Measurements from ENCODE around the gene GABRA4.

GABRA4 gene

DNA sequence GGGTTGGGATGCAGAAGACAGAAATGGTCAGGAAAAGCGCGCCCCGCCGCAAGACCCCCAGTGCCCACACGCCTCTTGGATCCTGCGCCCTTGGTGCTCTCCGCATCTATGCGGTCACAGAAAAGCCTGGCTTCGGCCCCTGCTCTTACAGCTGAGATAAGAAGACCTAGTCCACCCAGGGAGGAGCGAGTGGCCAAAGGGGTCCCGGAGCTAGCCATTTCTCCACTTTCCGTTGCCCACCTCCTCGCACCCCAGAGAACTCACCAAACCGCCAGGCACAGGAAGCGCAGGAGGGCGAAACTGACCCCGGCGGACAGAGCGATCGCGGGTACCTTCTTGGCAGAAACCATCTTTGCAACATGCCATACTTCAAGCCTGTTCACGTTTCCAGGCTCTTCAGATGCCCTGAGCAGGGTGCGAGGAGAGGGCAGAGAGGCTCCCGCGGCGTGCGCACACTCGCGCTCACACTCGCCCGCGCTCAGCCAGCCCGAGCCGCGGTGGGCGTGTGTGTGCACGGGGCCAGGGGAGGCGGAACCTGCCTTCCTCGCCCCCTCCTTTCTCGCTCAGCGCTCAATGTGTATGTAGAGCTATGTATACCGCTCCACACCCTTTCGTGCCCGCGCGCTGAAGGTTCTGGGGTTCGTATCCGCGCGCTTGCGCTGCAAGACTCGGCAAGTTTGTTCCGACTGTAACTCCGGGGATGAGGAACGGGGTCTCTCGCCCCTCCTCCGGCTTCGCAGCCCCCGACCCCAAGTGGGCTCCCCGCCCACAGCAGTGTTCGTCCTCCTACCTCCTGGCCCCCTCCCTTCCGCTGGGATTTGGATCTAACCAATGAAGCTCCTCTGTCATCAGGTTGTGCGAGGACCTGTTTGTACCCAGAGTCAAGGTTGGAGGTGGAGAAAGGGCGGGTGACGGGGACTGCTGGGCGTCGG lies at the start of gene GABRA4:
Gene GABRA4 (minus strand): TSS at position 507 of the 932 bp plus-strand sequence. CDS start 157 bp downstream, at position 350.
- no peak for DNase-seq

DNA sequence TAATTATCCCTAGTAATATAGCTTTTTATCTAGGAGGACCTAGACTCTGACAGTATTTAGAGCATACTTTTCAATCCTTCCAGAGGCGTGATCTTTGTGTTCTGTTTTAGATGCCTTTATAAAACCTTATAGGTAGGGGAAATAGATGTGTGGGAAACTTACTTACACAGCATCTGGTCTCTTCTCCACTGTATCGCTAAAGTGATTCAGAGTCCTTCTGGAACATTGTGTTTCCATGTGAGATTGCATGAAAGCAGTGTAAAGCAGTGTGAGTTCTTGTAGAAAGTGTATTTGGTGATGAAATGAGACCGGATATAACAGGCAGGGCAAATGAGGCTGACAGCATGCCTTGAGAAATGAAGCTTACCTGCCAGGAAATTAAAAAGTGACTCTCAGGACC lies 47.4 kb upstream of the GABRA4 start:
- DNase-seq: no peak

DNA sequence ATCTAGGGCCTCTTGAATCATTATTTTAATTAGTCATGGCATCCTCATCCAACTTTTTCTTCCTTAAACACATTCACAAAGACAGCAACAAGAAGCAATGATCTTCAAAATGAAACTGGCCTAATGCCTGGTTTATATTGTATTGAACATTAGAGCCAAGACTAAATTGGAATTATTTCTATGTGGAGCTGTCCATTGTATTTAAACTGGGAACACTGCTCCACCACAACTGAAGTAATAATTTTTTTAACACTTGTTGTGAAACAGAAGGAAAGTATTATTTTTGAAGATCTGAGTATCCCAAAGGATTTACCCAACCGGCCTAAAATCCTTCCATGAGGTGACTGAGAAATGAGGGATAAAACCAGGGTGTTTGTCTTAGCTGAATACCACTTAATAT lies 44.9 kb upstream of the GABRA4 start:
- no peak for DNase-seq

DNA sequence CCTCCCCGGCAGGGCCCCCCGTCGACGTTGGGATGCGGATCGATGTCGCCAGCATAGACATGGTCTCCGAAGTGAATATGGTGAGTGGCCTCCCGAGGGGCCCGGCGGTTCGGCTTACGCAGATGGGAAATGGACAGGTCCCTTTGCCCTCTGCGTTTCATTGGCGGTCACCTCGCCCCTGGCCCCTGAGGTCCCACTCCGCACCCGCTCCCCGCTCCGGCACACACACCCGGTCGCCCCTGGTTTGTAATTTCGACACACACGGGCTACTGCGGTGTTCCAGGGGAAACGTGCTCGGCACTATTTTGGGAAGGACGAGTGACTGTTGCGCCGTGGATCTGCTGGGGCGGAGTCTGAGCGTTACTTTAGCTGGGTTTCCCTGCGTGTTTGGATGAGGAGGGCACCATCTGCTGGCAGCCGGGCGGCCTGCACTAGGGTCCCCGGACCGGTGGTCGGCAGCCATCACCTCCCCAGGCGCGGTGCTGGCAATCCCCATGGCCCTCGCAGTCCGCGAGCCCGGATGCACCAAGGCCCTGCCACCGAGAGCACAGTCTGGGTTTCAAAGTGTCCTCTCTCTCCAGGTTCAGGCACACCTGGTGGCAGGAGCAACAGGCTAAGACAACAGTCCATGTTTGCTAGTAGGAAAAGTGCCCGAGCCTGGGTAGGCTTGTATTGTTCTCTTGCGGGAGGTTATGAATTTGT lies 39.2 kb upstream of the GABRA4 start:
- DNase-seq: no peak

DNA sequence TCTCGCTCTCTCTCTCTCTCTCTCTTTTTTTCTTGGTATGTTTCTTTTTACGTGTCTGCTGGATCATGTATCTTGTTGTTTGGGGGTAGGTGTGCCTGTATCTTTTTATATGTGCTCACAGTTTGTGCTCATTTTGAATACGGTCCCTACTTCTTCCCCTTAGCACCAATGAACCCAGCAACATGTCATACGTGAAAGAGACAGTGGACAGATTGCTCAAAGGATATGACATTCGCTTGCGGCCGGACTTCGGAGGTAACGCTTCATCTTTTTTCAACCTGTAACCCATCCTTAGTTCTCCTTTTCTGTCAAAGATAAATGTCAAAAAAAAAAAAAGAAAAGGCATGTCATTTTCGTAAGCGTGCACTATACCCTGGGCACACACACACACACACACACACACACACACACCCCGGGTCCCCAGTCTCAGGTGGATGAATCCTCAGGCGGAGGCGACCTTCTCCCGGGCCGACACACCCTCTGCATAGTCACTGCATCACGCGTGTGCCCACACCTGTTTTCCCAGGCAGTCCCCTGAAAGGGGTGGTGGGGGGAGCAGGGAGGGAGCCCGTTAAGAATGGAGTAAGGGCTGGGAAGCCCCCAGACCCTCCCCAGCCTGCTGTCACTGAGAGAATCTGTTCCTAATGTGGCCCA lies 38.5 kb upstream of the GABRA4 start:
- DNase-seq: no peak

DNA sequence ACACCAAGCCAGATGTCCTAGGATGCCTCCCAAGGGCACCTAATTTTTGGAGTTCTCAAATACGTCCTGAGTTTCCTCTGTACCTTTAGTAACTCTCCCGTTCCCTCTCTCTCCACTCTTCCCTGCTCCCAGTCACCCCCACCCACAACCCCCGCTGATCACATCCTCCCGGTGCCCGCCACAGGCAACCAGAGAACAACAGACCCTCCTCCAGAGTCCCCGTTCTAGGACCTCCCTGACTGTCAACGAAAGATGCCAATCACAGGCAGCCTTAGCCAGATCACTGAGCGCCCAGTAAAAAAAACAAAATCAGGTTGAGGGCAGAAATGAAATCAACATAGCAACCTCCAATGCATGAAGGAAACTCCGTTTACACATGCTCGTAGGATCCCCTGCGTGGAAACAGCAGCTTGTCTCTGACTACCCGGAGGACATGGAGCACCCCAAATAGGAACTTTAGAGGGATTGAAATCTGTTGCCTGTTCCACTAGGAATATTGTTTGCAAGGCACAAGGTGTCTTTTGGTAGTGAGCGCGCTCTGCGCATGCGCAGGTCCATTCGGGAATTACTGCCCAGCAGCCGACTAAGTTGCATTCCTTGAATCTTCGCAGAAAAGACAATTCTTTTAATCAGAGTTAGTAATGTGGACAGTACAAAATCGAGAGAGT lies 37.8 kb upstream of the GABRA4 start, which contains the start of gene GABRB1:
Gene GABRB1 (plus strand): TSS at position 557 of the 668 bp plus-strand sequence.
- DNase-seq: no peak

DNA sequence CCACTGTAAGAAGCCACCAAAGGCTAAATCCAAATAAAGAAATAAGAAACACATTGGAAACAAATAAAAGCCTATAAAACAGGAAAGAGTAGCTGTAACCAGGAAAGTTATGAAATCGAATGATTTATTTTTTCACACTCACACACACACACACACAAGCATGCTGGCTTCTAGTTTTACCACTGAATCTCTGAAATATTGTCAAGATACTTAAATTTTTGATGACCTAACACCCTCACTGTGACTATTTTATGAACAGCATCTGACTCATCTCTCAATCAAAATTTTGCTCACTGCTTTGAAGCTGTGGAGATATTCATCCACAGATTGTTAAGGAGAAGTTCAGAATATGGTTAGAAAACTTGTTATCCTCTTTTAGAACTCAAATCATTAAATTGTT lies 24.1 kb upstream of the GABRA4 start:
- no peak for DNase-seq

DNA sequence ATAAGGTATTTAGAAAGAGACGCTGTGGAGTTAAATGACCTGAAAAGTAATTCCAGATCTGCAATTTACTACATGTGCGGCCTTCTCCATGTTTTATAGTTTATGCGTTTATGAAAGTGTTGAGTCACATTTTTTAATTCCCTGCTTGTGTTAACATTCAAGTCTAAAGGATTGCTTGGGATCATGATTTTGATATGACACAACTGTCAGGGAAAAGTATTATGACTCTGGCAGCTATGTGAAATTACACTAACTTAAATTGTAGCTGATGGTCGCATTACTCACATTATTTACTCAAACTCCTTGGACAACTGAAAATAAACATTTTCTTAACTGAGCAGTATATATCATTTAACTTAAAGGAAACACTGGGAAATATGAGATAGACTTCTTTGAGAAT lies 23.7 kb upstream of the GABRA4 start:
- DNase-seq: no peak

DNA sequence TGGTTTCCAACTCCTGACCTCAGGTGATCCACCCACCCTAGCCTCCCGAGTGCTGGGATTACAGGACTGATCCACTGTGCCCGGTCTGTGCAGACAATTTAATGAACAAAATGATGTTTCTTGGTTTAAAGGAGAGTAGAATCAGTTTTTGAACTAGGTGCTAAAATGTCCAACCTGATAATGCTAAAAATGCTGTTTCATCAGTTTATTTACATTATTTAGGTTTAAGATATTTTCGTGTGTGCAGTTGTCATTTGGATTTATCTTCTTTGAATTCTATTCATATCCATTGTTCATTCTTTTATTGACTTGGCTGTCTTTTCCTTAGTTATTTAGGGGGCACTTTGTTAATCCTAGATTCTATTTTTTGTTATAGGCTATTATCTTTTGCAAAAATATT lies 20.0 kb upstream of the GABRA4 start:
- DNase-seq: no peak

DNA sequence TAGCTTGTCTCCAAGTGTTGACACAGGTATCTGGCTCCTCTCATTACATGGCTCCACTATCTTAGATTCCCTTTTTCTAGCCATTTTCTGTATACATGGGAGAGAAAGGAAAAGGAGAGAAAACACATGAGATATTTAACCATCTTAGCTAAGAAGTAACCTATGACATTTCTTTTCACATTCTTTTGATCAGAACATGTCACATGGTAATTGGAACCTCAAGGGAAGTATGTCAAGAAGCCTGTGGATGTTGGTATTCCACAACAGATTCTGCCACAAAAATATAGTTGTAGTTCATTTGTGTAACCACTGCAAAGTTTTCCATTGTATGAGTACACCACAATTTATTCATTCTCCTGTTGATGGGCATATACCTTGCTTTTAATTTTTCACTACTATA lies 19.3 kb upstream of the GABRA4 start:
- no peak for DNase-seq

DNA sequence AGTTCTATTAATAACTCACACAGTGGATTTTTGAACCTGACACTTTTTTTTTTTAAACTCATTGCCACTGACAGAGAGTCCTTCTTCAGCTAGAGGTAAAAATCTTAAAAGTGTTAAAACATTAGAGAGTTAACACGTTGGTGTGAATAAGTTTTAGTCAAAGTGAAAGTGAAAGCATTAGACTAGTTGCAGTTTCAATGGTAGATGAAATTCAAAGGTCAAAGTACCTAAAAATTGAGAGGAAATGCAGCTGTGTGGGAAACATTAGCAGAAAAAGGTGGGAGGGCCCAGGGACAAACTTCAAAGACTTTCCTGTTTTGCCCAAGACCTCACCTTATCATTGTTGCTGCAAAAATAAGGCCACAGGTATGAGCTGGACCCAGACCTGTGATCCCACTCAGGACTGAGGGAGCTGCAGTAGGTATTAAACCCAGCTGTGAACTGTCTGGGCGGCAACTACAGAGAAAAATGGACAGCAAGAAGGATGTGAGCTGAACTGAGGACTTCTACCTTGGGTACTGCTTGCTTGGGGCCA lies 17.6 kb upstream of the GABRA4 start:
- no peak for DNase-seq

DNA sequence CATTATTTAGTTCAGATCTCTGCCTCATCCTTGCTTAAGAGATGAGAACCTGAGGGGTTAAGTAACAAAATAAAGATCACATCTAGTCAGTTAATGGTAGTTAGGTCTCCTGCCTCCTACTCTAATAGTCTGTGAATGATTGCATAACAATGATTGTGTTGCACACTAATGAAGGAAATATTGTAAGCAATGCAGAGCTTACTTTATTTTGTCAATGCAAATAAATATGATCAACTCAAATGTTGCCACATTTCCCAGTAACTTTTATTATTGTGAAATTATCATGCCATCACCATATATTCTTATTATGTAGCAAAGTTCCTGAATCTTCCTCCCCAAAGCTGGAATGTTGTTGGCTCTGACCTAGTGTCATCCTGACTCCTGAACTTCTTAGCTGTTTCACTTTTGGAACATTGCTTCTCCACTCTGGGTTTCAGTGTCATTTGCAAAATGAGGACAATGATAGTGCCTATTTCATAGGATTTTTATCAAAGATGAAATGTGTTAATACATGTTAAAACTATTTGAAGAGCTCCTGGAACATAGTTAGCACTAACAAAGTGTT lies 17.0 kb upstream of the GABRA4 start:
- no peak for DNase-seq

DNA sequence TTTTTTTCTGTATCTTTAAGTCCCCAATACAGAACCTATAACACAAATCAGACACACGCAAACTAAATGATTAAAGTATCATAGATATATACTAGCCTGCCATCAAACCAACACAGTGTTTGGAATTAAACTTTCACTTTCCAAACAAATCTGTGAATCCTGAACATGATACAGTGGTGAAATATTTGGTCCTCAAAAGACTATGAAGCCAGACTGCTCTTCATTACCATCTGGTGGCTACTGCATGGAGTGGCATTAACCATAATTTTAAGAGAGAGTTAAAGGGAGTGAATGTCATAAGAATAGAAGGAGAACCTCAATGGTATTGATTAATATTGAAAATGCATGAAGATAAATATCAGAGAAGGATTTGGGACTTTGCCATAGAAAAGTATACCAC lies 9.2 kb upstream of the GABRA4 start:
- DNase-seq: no peak

DNA sequence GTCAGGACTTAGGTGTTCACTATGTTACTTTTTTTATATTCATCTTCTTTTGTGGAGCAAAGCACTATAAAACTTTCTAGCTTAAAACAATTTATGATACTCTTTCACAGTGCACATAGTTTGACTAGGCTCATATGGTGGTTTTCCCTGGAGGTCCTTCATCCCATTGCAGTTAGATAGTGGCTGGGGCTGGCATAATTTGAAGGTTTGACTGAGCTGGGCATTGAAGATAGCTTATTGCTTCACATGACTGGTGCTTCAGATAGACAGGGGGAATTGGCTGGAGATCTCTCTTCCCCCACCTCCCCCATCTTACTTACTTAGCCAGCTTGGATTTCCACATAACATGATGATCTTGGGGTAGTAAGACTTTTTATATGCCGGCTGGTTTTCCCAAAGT lies 7.0 kb upstream of the GABRA4 start:
- no peak for DNase-seq

DNA sequence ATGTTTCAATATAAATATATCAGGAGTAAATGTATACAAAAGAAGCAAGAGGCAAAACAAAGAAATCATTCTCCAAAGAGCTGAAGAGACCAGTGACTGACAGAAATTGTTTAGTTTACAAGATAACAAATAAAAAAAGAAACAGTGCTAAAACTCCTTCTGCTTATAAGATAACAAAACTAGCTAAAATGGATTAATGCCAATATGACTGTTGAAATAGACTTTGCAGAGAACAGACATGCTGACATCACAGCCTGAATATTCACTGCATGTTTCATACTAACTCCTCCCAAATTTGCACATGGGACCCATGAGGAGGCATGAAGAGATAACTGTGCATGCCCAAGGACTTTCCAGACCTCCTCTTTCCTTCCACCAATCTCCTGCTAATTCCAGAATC lies 6.2 kb upstream of the GABRA4 start:
- no peak for DNase-seq

DNA sequence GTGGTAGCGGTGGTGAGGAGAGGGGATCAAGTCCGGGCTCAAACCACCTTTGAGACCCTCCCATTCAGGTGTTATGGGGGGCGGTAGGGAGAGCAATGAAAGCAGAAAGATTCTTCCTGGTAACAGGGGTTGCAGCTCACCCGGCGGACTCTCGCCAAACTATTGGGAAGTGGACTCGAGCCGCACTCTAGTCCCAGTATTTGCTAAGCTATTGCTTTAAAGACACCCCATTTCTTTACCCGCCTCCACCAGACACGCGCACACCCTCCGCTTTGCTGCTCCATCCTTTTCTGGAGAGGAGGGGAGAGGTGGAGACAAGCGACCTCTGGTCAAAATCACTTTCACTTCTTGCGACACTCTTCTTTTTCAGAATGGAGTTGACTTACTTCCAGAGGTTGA lies 625 bp upstream of the GABRA4 start:
- DNase-seq: no peak

DNA sequence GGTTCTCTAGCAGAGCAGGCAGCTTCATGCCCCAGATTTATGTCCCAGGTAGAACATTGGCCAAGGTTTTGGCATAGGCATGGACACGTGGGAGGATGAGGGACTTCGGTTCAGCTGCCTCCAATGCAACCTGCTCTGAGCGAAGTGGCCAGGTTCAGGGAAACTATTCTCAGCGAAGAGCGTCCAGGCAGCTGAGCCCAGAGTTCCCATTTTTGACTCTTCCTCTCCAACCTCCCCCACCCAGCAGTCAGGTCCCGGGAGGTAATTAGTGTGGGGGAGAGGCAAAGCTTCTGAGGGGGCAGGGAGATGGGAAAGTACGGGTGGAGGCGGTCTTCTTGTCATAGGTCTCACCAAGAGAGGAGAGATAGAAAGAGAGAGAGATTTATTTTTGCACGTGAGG lies 1.0 kb downstream of the GABRA4 start:
- DNase-seq: no peak

DNA sequence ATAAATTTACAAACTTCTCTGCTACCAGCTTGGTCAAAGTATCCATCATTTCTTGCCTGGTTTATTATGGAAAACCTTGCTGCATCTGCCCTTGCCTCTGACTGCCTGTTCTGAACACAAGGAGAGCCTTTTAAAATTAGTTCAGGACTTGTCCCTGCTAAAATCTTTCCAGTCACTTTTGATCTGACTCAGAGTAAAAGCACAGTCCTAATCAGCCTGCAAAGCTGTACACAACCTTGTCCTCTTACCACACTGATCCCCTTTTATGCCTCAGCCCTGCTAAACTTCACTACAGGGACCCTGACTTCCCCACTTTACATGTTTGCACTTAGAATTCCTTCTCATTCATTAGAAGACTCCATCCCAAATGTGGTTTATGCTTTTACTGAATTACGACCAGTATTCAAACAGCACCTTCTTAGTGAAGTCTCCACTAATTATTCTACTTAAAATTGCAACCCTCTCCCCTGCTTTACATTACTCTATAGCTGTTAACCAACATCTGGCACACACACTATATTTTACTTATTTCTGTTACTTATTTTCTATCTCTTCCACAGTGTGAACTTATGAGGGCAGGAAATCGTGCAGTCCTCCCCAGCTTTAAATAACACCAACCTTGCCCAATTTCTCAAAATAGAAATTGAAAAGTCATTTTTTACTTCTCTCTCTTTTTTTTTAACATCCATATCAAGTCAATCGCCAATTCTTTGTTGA lies 6.3 kb downstream of the GABRA4 start:
- DNase-seq: no peak

DNA sequence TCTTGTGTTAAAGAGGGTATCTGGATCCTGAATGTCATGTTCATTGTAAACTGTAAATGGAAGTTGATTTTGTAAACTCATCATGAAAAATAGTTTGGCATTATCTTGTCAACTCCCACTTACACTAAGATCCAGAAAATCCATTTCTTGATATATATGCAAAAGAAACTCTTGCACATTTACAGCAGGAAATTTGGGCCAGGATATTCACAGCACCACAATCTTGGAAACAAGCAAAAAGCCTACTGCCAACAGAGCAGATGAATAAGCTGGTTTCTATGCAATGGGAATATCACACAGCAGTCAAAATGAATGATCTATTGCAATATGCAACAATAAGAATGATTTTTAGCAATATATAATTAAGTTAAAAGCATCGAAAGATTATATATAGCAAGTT lies 8.6 kb downstream of the GABRA4 start:
- no peak for DNase-seq

DNA sequence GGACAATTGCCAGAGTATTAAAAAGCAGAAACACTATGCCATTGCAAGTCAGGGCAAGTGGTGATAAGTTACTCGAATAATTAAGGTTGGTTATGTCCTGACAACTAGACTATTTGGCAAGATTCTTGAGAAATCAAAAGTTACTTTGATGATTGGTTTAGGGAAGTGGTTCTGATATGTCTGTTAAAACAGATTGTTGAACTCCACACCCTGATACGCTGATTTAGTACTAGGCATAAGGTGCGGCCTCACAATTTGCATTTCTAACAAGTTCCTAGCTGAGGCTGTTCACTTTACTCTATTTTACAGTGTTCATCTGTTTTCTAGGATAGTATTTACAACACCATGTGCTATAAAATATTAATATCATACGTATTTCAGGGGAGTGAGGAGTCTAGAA lies 12.5 kb downstream of the GABRA4 start:
- no peak for DNase-seq

DNA sequence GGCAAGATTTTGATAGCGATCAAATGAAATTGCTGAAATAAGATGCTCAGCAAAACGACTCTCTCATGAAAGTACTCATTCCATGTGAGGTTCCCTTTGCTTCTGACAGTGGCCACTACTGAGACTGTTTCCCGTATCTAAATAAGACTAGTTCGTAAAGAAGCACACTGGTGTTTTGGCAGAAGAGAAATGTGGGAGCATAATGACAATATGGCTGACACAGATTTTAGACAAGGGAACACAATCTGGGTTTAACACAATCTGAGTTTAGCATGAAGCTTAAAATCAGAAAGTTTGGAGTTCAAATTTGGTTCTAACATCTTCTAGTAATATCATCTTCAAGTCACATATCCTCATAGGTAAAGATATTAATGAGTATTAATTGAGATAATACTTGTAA lies 13.7 kb downstream of the GABRA4 start:
- no peak for DNase-seq

DNA sequence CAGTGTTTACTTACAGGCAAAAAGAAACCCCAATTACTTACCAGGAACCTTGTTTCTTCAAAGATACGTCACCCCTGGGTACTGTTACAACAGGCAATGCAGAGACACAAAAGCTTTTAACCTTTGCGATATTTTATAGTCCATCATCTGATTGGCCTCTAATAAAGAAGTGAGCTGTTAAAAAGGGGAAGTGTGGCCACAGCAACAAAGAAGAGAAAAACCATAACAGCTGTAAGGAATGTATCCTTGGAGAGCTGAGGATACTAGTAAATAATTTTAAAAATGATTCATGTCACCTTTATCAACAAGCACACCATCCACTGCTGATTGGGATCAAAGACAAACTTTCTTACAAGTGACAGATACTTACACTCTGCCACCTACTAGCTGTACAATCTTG lies 14.1 kb downstream of the GABRA4 start:
- DNase-seq: no peak
